ENCODE results near the gene EOMES. TPM values are rescaled to one million over a fixed set of nuclear protein-coding genes. Genes with fewer than 3 reads are reported as not detected.

Gene EOMES
- total and polyA plus RNA-seq, 2 of the 4 experiments (the other 2 are of a cell fraction) = not detected

DNA sequence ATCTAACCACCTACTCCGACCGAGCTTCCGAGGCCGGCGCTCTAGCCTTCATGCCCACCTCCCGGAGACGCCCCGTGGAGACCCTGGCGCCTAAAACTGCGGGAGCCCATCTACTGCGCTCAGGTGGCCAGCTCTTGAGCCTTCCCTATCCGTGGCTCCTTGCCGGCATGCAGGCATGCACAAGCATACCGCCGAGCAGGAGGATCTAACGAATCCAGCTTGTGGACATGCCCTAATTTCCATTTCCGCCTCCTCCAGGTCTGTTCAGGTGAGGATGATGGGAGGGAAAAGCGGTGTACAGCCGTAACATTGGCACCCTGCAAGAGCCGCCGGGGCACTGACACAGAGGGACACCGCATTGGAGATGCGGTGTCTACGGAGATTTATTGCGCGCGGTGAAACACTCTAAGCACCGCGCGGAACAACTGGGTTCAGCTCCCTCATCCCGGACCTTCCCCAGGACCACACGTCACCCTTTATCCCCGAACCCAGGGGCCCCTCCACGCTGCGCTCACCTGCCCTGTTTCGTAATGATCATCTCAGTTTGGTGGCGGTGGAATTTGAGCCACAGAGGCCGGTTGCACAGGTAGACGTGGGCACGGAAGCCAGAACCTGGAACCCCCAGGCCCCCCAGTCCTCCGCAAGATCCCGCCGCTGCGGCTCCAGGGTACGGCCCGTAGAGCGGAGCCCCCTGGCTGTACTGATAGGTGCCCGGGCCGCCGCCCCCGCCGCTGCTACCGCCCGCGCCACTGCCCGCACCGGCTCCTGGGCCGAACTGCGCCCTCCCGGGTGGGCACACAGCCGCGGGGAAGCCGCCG, 1.0 kb downstream of the EOMES start:
- in situ Hi-C loops (cut with MboI; ENCODE audit: low sequenced_read_pairs) = no loop called here

More for the DNA sequence above, 1.0 kb downstream of the EOMES start:
- ATAC-seq (ENCODE audit: low read depth) (peak; percentile 67), DNase-seq (no peak)
- Histone ChIP-seq H2AK5ac (ENCODE audit: low read depth, low read length) (no peak overlapping the region), H3K4me1 (ENCODE audit: control insufficient read depth, insufficient read depth, low read length) (peaks cover 2% of the 10 kb centered on the region; the same call in 1 of the 2 replicates), H3K4ac (ENCODE audit: low read depth, low read length) (no peak overlapping the region), H2BK15ac (ENCODE audit: low read depth, low read length) (no peak overlapping the region), H3K79me1 (ENCODE audit: low read depth in 1 of 2, low read length in 2 of 2) (no peaks in the 10 kb centered on the region), H3K4me2 (ENCODE audit: low read depth, low read length) (peak overlapping the region; percentile 47; the same call in 1 of the 2 replicates), H2BK120ac (ENCODE audit: low read depth, low read length) (no peak overlapping the region), H2AFZ (replicated peaks; ENCODE audit: low read length, poor library complexity) (no peak overlapping the region), H2AK9ac (replicated peaks; ENCODE audit: low read depth, low read length, poor library complexity) (no peak overlapping the region), H3K14ac (replicated peaks; ENCODE audit: low read depth, low read length) (no peak overlapping the region), H4K8ac (ENCODE audit: low read depth in 2 of 2, low read length in 2 of 2) (no peak overlapping the region), H3K56ac (ENCODE audit: extremely low read depth, insufficient read depth, low read length) (no peak overlapping the region), H3K9me3 (ENCODE audit: control insufficient read depth, insufficient read depth, low read length) (no peaks in the 10 kb centered on the region; the same call in 1 of the 2 replicates), H3K9me1 (ENCODE audit: insufficient read depth, low read length) (no peaks in the 10 kb centered on the region; the same call in 1 of the 2 replicates), H3K9ac (ENCODE audit: low read depth, low read length) (no peak overlapping the region), H4K5ac (ENCODE audit: low read depth, low read length) (no peak overlapping the region), H3K36me3 (ENCODE audit: control insufficient read depth, insufficient read depth, low read length) (no peaks in the 10 kb centered on the region), H3K23ac (ENCODE audit: low read depth, low read length) (no peak overlapping the region), H4K20me1 (ENCODE audit: insufficient read depth, low read length) (no peaks in the 10 kb centered on the region), H2BK20ac (ENCODE audit: low read depth, low read length) (no peak overlapping the region), H4K91ac (ENCODE audit: insufficient read depth, low read depth, low read length) (no peak overlapping the region), H3K27ac (ENCODE audit: insufficient read depth, low read length) (no peak overlapping the region), H3K27me3 (ENCODE audit: control insufficient read depth, insufficient read depth, low read length) (peaks cover 90% of the 10 kb centered on the region), H3K4me3 (ENCODE audit: insufficient read depth, low read depth, low read length) (peak overlapping the region; percentile 16; the same call in 1 of the 2 replicates), H3K18ac (ENCODE audit: low read depth, low read length) (no peak overlapping the region), H2BK5ac (ENCODE audit: low read depth, low read length, poor library complexity, severe bottlenecking) (no peak overlapping the region)
- no peak for TF ChIP-seq NFE2L2 (IDR thresholded peaks at IDR 0.05; ENCODE audit: low read depth, low read length)
- TF ChIP-seq RCOR1 (IDR thresholded peaks at IDR 0.05; ENCODE audit: insufficient replicate concordance, low read length) = no peak
- no peak for TF ChIP-seq CHD1 (IDR thresholded peaks at IDR 0.05; ENCODE audit: low read depth, low read length)
- no peak for TF ChIP-seq MXI1 (IDR thresholded peaks at IDR 0.05; ENCODE audit: borderline replicate concordance, low read depth, low read length)
- no peak for TF ChIP-seq ELK1 (IDR thresholded peaks at IDR 0.05; ENCODE audit: borderline replicate concordance, low read depth, low read length)
- no peak for TF ChIP-seq FOS (IDR thresholded peaks at IDR 0.05; ENCODE audit: low read depth, low read length)
- no peak for TF ChIP-seq USF2 (IDR thresholded peaks at IDR 0.05; ENCODE audit: low read depth, low read length)
- TF ChIP-seq CEBPB (IDR thresholded peaks at IDR 0.05; ENCODE audit: low read depth, low read length) = no peak
- TF ChIP-seq RFX5 (IDR thresholded peaks at IDR 0.05; ENCODE audit: low read depth, low read length) = no peak
- TF ChIP-seq, protein P1, sequence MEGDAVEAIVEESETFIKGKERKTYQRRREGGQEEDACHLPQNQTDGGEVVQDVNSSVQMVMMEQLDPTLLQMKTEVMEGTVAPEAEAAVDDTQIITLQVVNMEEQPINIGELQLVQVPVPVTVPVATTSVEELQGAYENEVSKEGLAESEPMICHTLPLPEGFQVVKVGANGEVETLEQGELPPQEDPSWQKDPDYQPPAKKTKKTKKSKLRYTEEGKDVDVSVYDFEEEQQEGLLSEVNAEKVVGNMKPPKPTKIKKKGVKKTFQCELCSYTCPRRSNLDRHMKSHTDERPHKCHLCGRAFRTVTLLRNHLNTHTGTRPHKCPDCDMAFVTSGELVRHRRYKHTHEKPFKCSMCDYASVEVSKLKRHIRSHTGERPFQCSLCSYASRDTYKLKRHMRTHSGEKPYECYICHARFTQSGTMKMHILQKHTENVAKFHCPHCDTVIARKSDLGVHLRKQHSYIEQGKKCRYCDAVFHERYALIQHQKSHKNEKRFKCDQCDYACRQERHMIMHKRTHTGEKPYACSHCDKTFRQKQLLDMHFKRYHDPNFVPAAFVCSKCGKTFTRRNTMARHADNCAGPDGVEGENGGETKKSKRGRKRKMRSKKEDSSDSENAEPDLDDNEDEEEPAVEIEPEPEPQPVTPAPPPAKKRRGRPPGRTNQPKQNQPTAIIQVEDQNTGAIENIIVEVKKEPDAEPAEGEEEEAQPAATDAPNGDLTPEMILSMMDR (conservative IDR thresholded peaks at IDR 0.05; ENCODE audit: low read depth, low read length) = no peak
- TF ChIP-seq BHLHE40 (IDR thresholded peaks at IDR 0.05; ENCODE audit: low read depth, low read length) = no peak
- no peak for TF ChIP-seq POLR2A (IDR thresholded peaks at IDR 0.05; ENCODE audit: low read depth, low read length)
- no peak for TF ChIP-seq MAFK (IDR thresholded peaks at IDR 0.05; ENCODE audit: low read depth, low read length)
- no peak for TF ChIP-seq SMC3 (IDR thresholded peaks at IDR 0.05; ENCODE audit: low read depth, low read length)
- POLR2A ChIA-PET (ENCODE audit: unreplicated experiment) = no interaction called here
- 4% methylated on average over 28 of the region's 64 CpGs; no CpG with 5 or more reads in 1 of the 2 experiments for WGBS, 2 experiments (ENCODE audit: extremely low coverage in 2 of 2, insufficient read length in 1 of 2)
- no TSS peak for BruUV-seq (replicated peaks)
- dilution Hi-C loops (cut with HindIII; ENCODE audit: low sequenced_read_pairs, unreplicated experiment) = no loop called here
- intact Hi-C loops (cut with micrococcal nuclease) = no loop called here
- CTCF ChIA-PET = interaction anchor here (0.6 to 2.6 kb wide), 2 partner anchors 9 to 10 kb away, joined by 3 to 11 read pairs; no protein-coding TSS in a partner anchor
